Right ventricle myocardium inferior (tissue), 1 donor: Measurements from ENCODE around the gene TEKTIP1. TPM values are rescaled to one million over a fixed set of nuclear protein-coding genes. Genes with fewer than 3 reads are reported as not detected.

Experiments used
- ATAC-seq: fragments of 200-7000 bp; cut with Tn5 transposase; one replicate; pipeline ENCODE4 v1.9.1; 2020; ENCODE audit warnings: mild to moderate bottlenecking, moderate library complexity
- DNase-seq: peaks from one replicate; pipeline ENCODE4 v3.0.0; 2021; ENCODE audit errors: missing footprints
- intact Hi-C: fragments of 100-400 bp; cut with DNase I; formaldehyde crosslinking; loops from one replicate; pipeline ENCODE4 v1.11.0; 2022
- total RNA-seq: library from RNA; stranded (reverse); fragmentation: NEBNext Ultra II Directional; extraction: Animal tissue kit (Norgen Biotek cat#: 25700); gene quantifications from one replicate; pipeline ENCODE4 v1.2.1, GENCODE V29; 2021
- donor health status: DM: no; HTN: yes; CAD: no; lungs with severe emphysema.

The TEKTIP1 gene
- total RNA-seq, 1 donor from 2014 or later: not detected

DNA sequence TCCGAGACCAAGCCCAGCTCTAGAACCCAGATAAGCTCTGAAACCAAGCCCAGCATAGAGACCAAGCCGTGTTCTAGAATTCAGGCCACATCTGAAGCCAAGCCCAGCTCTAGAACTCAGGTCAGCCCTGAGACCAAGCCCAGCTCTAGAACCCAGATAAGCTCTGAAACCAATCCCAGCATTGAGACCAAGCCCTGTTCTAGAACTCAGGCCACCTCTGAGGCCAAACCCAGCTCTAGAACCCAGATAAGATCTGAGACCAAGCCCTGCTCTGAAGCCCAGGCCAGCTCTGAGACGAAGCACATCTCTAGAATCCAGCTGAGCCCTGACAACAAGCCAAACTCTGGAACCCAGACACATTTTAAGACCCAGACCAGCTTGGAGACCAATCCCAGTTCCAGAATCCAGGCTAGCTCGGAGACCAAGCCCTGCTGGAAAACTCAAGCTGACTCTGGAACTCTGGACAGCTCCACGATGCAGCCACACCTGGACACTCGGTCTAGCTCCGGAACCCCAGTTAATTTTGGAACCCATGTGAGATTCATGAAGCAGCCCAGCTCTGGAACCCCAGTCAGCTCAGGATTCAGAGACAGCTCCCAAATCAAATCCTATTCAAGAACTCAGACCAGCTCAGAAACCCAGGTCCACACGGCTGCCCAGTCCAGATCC is 52.2 kb downstream of the TEKTIP1 start:
- DNase-seq (no peak), ATAC-seq (no peak)
- intact Hi-C loops: no loop called here

- ATAC-seq (peak; percentile 70), DNase-seq (no peak)
- intact Hi-C loops: no loop called here
These were observed 53.1 kb downstream of the TEKTIP1 start for GRCh38 chr19:3591876-3592613.

- no peak for DNase-seq
- ATAC-seq: no peak
- intact Hi-C loops: no loop called here
These were observed 54.2 kb downstream of the TEKTIP1 start for GRCh38 chr19:3593156-3593555.

Other genes starting within 250 kb of the TEKTIP1 start
- gene NFIC, start 172.6 kb upstream of the TEKTIP1 start, total RNA-seq: 164 TPM
- not detected for gene SMIM24, start 58.6 kb upstream of the TEKTIP1 start, total RNA-seq
- gene SMIM44, start 55.7 kb upstream of the TEKTIP1 start, total RNA-seq: not detected
- gene DOHH, start 38.5 kb upstream of the TEKTIP1 start, total RNA-seq: 11.1 TPM
- 19.4 TPM for gene FZR1, start 32.9 kb upstream of the TEKTIP1 start, total RNA-seq
- 23.7 TPM for gene MFSD12, start 18.4 kb downstream of the TEKTIP1 start, total RNA-seq
- gene HMG20B, start 33.8 kb downstream of the TEKTIP1 start, total RNA-seq: 37.0 TPM
- gene GIPC3, start 46.3 kb downstream of the TEKTIP1 start, total RNA-seq: 2.7 TPM
- gene TBXA2R, start 67.7 kb downstream of the TEKTIP1 start, total RNA-seq: 4.1 TPM
- 12.6 TPM for gene CACTIN, start 87.6 kb downstream of the TEKTIP1 start, total RNA-seq
- 34.7 TPM for gene PIP5K1C, start 161.3 kb downstream of the TEKTIP1 start, total RNA-seq
- 0.62 TPM for gene TJP3, start 169.2 kb downstream of the TEKTIP1 start, total RNA-seq
- gene APBA3, start 222.5 kb downstream of the TEKTIP1 start, total RNA-seq: 12.7 TPM
- gene MRPL54, start 223.5 kb downstream of the TEKTIP1 start, total RNA-seq: 73.8 TPM
- not detected for gene RAX2, start 233.1 kb downstream of the TEKTIP1 start, total RNA-seq
- gene MATK, start 247.2 kb downstream of the TEKTIP1 start, total RNA-seq: 0.43 TPM